Activated CD8-positive, alpha-beta T cell treated with anti-CD3 and anti-CD28 coated beads for 36 hours (primary cell): ENCODE measurements around the gene PTPRN2. TPM values are rescaled to one million over a fixed set of nuclear protein-coding genes. Genes with fewer than 3 reads are reported as not detected.

Experiments used
- ATAC-seq: fragments of 200-7000 bp; cut with Tn5 transposase; one replicate; pipeline ENCODE4 v1.10.0; 2021; ENCODE audit warnings: mild to moderate bottlenecking, moderate library complexity
- CTCF ChIA-PET: fragments of 350-600 bp; sonication (Branson Sonifier 250); formaldehyde crosslinking; loops from one replicate; lab custom pipeline; 2021; ENCODE audit warnings: antibody characterized with exemption; lab: Charles Lee
- POLR2A ChIA-PET: fragments of 350-600 bp; sonication (Branson Sonifier 250); formaldehyde crosslinking; loops from one replicate; lab custom pipeline; 2021; ENCODE audit warnings: antibody characterized with exemption; lab: Charles Lee
- DNase-seq: peaks from one replicate; pipeline ENCODE4 v3.0.0-alpha.2; 2020
- H3K27ac Mint-ChIP-seq: one replicate; pipeline ENCODE4 v1.8.0; 2021; ENCODE audit warnings: mild to moderate bottlenecking, mixed read lengths
- H3K27me3 Mint-ChIP-seq: one replicate; pipeline ENCODE4 v1.8.0; 2021; ENCODE audit warnings: mixed read lengths
- H3K36me3 Mint-ChIP-seq: one replicate; pipeline ENCODE4 v1.8.0; 2021; ENCODE audit warnings: low read depth, mixed read lengths
- H3K4me1 Mint-ChIP-seq: one replicate; pipeline ENCODE4 v1.8.0; 2021; ENCODE audit warnings: low read depth, mixed read lengths
- H3K4me3 Mint-ChIP-seq: one replicate; pipeline ENCODE4 v1.8.0; 2021; ENCODE audit warnings: mild to moderate bottlenecking, moderate library complexity, mixed read lengths
- H3K9me3 Mint-ChIP-seq: one replicate; pipeline ENCODE4 v1.8.0; 2021; ENCODE audit warnings: mixed read lengths
- CTCF ChIP-seq: fragments of 200-600 bp; IDR thresholded peaks from one replicate; pipeline ENCODE4 v1.8.0; 2022; ENCODE audit warnings: antibody characterized with exemption, mild to moderate bottlenecking
- intact Hi-C: fragments of 100-400 bp; cut with micrococcal nuclease; formaldehyde crosslinking; loops from one replicate; pipeline ENCODE4 v1.10.0; 2022
- total RNA-seq, 2 experiments: library from RNA; stranded (reverse); gene quantifications; one replicate each; pipeline ENCODE4 v1.2.3, GENCODE V29; 2021

PTPRN2 gene
- total RNA-seq, 2 experiments from 2014 or later: 0.49 to 0.65 TPM

- H3K27me3 Mint-ChIP-seq: peaks cover 2% of the 10 kb centered on the region
- intact Hi-C loops: no loop called here
- H3K36me3 Mint-ChIP-seq: no peaks in the 10 kb centered on the region
- no peak overlapping the region for H3K4me3 Mint-ChIP-seq
- no peaks in the 10 kb centered on the region for H3K4me1 Mint-ChIP-seq
- ChIA-PET POLR2A (no interaction called here), CTCF (no interaction called here)
- ATAC-seq (no peak), DNase-seq (no peak)
- no peak overlapping the region for H3K27ac Mint-ChIP-seq
- no peak for TF ChIP-seq CTCF
- peaks cover 20% of the 10 kb centered on the region for H3K9me3 Mint-ChIP-seq
Measured at GRCh38 chr7:158194365-158194900, 393.2 kb downstream of the PTPRN2 start.

GRCh38 chr7:158193446-158193845 lies 394.2 kb downstream of the PTPRN2 start:
- Mint-ChIP-seq H3K27ac (no peak overlapping the region), H3K4me1 (no peaks in the 10 kb centered on the region), H3K36me3 (no peaks in the 10 kb centered on the region), H3K27me3 (peaks cover 2% of the 10 kb centered on the region), H3K9me3 (peaks cover 20% of the 10 kb centered on the region), H3K4me3 (no peak overlapping the region)
- DNase-seq (no peak), ATAC-seq (no peak)
- TF ChIP-seq CTCF: no peak
- intact Hi-C loops: no loop called here
- ChIA-PET CTCF (no interaction called here), POLR2A (no interaction called here)

- TF ChIP-seq CTCF: no peak
- ATAC-seq: no peak
- intact Hi-C loops: no loop called here
- POLR2A ChIA-PET: no interaction called here
- no peak overlapping the region for H3K27ac Mint-ChIP-seq
- H3K36me3 Mint-ChIP-seq: no peaks in the 10 kb centered on the region
- peaks cover 20% of the 10 kb centered on the region for H3K9me3 Mint-ChIP-seq
- no peaks in the 10 kb centered on the region for H3K4me1 Mint-ChIP-seq
- no peak for DNase-seq
- no peaks in the 10 kb centered on the region for H3K27me3 Mint-ChIP-seq
- H3K4me3 Mint-ChIP-seq: no peak overlapping the region
- CTCF ChIA-PET: no interaction called here
Measured at GRCh38 chr7:158192956-158193355, 394.7 kb downstream of the PTPRN2 start.

GRCh38 chr7:158192184-158192835 lies 395.3 kb downstream of the PTPRN2 start:
- ATAC-seq: no peak
- CTCF ChIA-PET: no interaction called here

More at GRCh38 chr7:158192184-158192835, 395.3 kb downstream of the PTPRN2 start:
- no peak for TF ChIP-seq CTCF
- H3K36me3 Mint-ChIP-seq: no peaks in the 10 kb centered on the region
- H3K27ac Mint-ChIP-seq: no peak overlapping the region
- no peak for DNase-seq
- POLR2A ChIA-PET: no interaction called here
- no peaks in the 10 kb centered on the region for H3K27me3 Mint-ChIP-seq
- H3K4me1 Mint-ChIP-seq: no peaks in the 10 kb centered on the region
- intact Hi-C loops: no loop called here
- peaks cover 20% of the 10 kb centered on the region for H3K9me3 Mint-ChIP-seq
- H3K4me3 Mint-ChIP-seq: no peak overlapping the region
